IPS-18c (cell line): Measurements from ENCODE around the gene PJVK.

ENCODE experiments used
- H3K4me3 ChIP-seq: 2 replicates; pipeline ENCODE4 v1.7.0; 2013; ENCODE audit warnings: low read depth, mild to moderate bottlenecking, low read length, moderate library complexity; ENCODE audit not compliant: insufficient read depth
- H3K9me3 ChIP-seq: one replicate; pipeline ENCODE4 v1.6.1; 2013; ENCODE audit warnings: mild to moderate bottlenecking, low read length, moderate library complexity; ENCODE audit not compliant: control insufficient read depth, insufficient read depth

PJVK gene

DNA sequence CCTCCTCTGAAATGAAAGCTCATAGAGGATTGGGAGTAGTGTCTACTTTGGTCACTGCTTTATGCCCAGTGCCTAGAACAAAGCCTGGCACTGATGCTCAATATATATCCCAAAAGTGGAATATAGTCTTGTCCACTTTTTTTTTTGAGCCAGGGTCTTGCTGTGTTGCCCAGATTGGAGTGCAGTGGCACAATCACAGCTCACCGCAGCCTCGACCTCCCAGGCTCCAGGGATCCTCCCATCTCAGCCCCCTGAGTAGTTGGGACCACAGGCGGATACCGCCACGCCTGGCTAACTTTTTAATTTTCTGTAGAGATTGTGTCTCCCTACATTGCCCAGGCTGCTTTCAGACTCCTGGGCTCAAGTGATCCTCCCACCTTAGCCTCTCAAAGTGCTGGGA, 23.4 kb downstream of the PJVK start:
- no peaks in the 10 kb centered on the region for H3K9me3 ChIP-seq
- no peak overlapping the region for H3K4me3 ChIP-seq

DNA sequence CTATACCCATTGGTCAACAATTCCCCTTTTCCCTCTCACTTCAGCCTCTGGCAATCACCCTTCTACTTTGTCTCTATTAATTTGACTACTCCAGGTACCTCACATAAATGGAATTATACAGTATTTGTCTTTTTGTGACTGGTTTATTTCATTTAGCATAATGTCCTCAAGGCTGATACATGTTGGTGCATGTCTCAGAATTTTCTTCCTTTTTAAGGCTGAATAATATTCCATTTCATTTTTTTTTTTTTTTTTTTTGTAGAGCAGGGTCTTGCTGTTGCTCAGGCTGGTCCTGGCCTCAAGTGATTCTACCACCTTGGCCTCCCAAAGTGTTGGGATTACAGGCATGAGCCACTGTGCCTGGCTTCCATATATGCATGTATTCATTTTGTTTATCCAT, 25.3 kb downstream of the PJVK start:
- no peak overlapping the region for H3K4me3 ChIP-seq

DNA sequence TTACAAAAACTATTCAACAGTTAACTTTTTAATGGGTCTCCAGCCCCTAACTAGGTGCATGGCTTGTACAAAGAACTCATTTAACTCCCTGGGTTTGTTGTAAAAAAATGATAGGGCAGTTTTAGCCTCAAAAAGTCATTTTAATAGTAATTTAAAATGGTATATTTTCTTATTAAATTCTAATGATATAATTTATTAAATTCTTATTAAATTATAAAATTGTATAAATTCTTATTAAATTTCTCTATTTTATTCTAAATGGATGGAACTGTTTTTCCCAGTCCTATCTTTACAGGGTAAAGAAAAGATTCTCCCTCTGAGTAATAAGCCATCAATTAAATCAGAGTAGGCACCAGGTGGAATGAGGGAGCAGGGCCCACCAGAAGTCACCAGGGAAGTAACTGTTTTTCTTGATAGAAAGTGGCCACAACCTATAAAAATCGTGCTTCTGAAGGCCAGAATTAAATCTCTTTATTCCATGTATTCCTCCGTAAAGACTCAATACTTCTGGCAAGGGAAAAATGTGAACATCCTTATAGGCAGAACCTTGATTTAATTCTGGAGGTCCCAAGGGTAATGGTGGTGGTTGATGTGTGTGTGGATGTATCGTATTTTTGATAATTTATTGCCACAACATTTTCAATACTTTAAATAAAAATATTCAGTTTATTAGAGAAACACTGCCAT, 26.4 kb downstream of the PJVK start:
- Histone ChIP-seq H3K9me3 (no peaks in the 10 kb centered on the region), H3K4me3 (peak overlapping the region; percentile 71; the same call in 1 of the 2 replicates)

More for the DNA sequence above, 25.3 kb downstream of the PJVK start:
- H3K9me3 ChIP-seq, result no peaks in the 10 kb centered on the region

DNA sequence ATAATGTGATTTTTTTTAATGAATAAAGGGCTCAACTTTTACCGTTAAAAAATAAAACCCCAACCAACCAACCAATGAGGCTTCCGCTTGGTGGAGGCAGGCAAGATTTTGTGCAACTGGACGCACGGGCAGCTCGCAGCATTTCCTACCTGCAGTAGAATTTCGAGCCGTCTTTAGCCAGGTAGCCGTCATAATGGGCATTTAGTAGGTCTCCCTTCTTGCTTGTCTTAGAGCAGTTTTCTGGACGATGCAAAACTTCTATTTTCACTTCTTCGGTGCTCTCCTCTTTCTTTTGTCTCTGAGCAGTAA, 26.9 kb downstream of the PJVK start:
- peak overlapping the region; percentile 71 for H3K4me3 ChIP-seq

DNA sequence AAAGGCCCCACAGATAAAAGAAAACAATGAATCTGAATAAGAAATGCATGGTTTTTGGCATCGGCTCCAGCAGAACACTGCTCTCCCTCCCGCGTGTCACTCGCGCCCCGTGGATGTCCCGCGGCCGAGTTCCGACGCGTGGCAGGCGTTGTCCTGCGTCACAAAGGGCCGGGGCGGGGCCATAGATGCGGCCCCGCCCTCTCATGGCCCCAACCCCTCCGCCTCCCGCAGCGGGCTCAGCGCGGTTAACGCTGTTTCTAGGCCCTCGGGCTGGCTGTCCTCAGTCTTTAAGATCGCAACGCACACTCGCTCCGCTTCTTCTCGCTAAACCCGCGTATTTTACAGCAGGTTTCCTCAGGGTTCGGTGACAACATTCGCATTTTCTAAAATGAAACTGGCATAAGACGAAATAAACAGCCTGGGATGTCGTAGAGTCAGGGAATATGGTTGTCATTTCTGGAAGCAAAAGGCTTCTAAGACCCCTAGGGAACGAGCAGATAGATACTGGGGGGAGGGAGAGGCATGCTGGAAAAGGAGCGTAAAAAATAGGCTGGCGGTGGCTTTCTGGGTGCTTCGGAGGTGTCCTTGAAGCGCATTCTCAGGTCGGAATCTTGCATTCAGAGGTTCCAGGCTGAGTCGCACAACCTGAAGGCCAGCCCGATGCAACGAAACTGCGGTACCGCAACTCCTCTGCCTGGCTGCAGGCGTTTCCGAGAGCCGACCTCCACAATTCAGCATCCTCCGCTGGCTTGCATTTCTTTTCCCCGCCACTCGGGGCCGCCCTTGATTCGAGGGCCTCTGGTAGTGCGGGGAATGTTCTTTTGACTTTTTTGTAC, 27.5 kb downstream of the PJVK start, which contains the start of gene FKBP7:
TSS of gene FKBP7 (minus strand) at position 162 of the 836 bp plus-strand sequence. CDS start at position 61, 101 bp downstream.
- Histone ChIP-seq H3K4me3 (peak within 1 kb of the TSS; percentile 71), H3K9me3 (no peaks in the 10 kb centered on the region)

More for the DNA sequence above, 26.9 kb downstream of the PJVK start:
- no peaks in the 10 kb centered on the region for H3K9me3 ChIP-seq

- Histone ChIP-seq H3K9me3 (no peaks in the 10 kb centered on the region), H3K4me3 (peak overlapping the region; percentile 71; the same call in 1 of the 2 replicates)
Measured at GRCh38 chr2:178479275-178479616, 28.1 kb downstream of the PJVK start.

GRCh38 chr2:178479758-178480226, 28.6 kb downstream of the PJVK start:
- peak overlapping the region; percentile 62 for H3K4me3 ChIP-seq

GRCh38 chr2:178480227-178481181, 29.3 kb downstream of the PJVK start, which contains the start of gene PLEKHA3:
TSS of gene PLEKHA3 (plus strand) at chr2:178480457. CDS start at chr2:178480870, 413 bp downstream.
- Histone ChIP-seq H3K4me3 (peak within 1 kb of the TSS; percentile 62), H3K9me3 (no peaks in the 10 kb centered on the region)

More at GRCh38 chr2:178479758-178480226, 28.6 kb downstream of the PJVK start:
- no peaks in the 10 kb centered on the region for H3K9me3 ChIP-seq

DNA sequence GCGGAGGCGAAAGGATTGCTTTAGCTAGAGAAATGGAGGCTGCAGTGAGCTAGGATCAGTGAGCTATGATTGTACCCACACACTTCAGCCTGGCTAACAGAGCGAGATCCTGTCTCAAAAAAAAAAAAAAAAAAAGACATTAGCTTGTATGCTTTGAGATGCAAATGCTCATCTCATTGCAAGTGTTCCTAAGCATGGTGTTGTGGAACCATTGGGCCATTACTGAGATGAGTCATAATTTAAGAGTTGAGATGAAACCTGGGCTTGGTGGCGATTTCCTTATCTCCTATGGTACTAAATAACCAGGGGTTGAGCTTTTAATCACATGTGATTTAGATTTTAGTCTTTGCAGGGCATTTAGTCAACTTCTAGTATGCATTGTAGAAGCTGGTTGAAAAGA, 31.3 kb downstream of the PJVK start:
- Histone ChIP-seq H3K9me3 (no peaks in the 10 kb centered on the region), H3K4me3 (no peak overlapping the region)

- H3K4me3 ChIP-seq, result no peak overlapping the region
Measured at GRCh38 chr2:178484245-178485041, 33.3 kb downstream of the PJVK start.

GRCh38 chr2:178485356-178485755, 34.2 kb downstream of the PJVK start:
- H3K4me3 ChIP-seq, result no peak overlapping the region
- H3K9me3 ChIP-seq, result no peaks in the 10 kb centered on the region

More at GRCh38 chr2:178484245-178485041, 33.3 kb downstream of the PJVK start:
- H3K9me3 ChIP-seq, result no peaks in the 10 kb centered on the region

DNA sequence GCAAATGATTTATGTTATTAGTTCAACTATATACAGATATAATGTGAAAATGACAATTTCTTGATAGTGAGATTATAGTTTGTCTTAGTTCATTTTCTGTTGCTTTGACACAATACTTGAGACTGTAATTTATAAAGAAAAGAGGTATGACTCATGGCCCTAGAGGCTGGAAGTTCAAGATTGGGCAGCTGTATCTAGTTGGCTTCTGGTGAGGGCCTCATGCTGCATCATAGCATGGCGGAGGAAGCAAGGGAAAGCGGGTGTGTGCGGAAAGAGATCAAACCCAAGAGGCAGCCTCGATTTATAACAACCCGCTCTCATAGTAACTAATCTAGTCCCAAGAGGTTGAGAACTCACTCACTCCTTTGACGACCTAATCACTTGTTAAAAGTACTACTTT, 40.4 kb downstream of the PJVK start:
- Histone ChIP-seq H3K4me3 (no peak overlapping the region), H3K9me3 (no peaks in the 10 kb centered on the region)

- H3K9me3 ChIP-seq, result no peaks in the 10 kb centered on the region
- no peak overlapping the region for H3K4me3 ChIP-seq
Measured at GRCh38 chr2:178496049-178496448, 44.9 kb downstream of the PJVK start.

- no peaks in the 10 kb centered on the region for H3K9me3 ChIP-seq
- H3K4me3 ChIP-seq, result no peak overlapping the region
Measured at GRCh38 chr2:178498137-178498536, 47.0 kb downstream of the PJVK start.

GRCh38 chr2:178499640-178500039, 48.5 kb downstream of the PJVK start:
- H3K4me3 ChIP-seq, result no peak overlapping the region
- no peaks in the 10 kb centered on the region for H3K9me3 ChIP-seq

- Histone ChIP-seq H3K9me3 (no peaks in the 10 kb centered on the region), H3K4me3 (no peak overlapping the region)
Measured at GRCh38 chr2:178502751-178503150, 51.6 kb downstream of the PJVK start.
